ENCODE data around the gene UGCG. TPM values are rescaled to one million over a fixed set of nuclear protein-coding genes. Genes with fewer than 3 reads are reported as not detected.

The UGCG gene
- total and polyA plus RNA-seq, 2 of the 8 experiments (the other 6 are each of a cell fraction or from before 2014, with no cell fraction given): 14.9 to 34.0 TPM

- TF ChIP-seq BRCA1 (IDR thresholded peaks at IDR 0.05; ENCODE audit: low read depth, low read length) (no peak), TAF1 (IDR thresholded peaks at IDR 0.05; ENCODE audit: low read depth, low read length) (no peak), YY1 (IDR thresholded peaks at IDR 0.05; ENCODE audit: low read depth, low read length) (no peak), TAF7 (optimal IDR thresholded peaks at IDR 0.05; ENCODE audit: borderline replicate concordance, low read depth, low read length) (no peak)
Observed at GRCh38 chr9:111876179-111876578, 20.4 kb upstream of the UGCG start (continued).

Data from H1 (cell line).